Retina (tissue), 1 donor: ENCODE data around the gene IL1RAP.

Experiments used
- DNase-seq: peaks from one replicate; pipeline ENCODE4 v3.0.0-alpha.2; 2016

Gene IL1RAP

DNA sequence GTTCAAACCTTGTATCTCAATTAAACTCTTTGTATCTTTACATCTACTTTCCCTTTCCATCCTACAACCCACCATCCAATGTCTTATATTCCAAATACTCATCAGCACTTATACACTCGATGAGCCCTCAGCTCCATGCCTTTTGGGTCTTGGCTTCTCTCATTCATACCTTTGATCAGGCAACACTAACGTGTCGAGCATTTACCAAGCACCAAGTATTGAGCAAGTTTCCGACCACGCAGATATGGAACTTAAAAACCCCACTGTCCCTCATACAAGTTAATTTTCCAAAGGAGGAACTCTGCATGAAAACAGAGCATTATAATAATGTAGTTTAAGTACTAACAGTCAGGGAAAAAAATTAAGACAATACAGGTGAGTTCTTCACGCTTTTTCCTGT lies 102.8 kb downstream of the IL1RAP start:
- no peak for DNase-seq

DNA sequence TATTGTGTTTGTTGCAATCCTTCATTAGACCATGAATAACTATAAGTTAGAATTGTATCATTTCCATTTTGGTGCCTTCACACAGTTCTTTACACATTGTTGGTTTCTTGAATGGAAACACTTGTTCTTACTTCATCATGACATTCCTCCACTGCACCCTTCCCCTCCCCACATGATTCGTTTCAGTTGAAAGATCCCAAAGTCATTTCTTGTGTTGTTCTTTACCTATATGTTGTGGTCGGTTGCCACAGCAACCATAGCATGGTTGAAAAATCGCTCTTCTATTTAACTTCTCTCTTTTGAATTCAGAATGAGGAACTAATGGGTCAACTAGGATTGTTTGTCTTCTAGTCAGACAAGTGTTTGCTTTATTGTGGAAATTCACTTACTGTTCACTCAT lies 103.3 kb downstream of the IL1RAP start:
- DNase-seq: no peak

DNA sequence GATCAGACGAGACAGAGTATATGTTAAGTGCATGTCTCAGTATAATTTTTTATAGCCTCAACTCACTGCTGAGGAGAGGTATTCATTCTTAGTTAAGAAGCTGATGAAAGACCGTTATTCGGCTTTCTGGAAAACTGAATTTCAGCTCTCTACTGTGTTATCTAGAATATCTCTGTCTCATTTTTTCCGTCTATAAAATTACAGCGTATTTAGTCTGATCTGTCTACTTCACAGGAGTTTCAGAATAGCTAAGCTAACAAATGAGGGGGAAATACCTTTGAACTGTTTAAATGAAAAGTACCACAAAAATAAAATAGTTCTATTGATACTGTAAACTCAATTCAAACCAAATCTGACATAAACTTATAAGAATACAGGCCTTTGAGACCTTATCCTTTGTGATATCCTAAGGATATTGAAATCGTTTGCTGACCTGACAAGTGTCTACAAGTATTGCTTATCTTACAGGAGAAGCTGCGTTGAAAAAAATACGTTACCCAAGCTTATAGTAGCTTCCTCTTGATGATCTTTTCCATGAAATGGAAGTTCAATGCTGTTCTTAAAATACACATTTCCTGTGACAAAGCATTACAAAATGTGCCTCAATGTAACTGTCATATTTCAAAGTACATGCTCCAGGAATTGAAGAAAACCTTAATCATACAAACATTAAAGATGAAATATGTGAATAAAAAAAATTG lies 104.6 kb downstream of the IL1RAP start:
- no peak for DNase-seq

- DNase-seq: no peak
Observed at GRCh38 chr3:190619353-190619752, 105.5 kb downstream of the IL1RAP start.

GRCh38 chr3:190619761-190620160 lies 105.9 kb downstream of the IL1RAP start:
- DNase-seq: no peak

DNA sequence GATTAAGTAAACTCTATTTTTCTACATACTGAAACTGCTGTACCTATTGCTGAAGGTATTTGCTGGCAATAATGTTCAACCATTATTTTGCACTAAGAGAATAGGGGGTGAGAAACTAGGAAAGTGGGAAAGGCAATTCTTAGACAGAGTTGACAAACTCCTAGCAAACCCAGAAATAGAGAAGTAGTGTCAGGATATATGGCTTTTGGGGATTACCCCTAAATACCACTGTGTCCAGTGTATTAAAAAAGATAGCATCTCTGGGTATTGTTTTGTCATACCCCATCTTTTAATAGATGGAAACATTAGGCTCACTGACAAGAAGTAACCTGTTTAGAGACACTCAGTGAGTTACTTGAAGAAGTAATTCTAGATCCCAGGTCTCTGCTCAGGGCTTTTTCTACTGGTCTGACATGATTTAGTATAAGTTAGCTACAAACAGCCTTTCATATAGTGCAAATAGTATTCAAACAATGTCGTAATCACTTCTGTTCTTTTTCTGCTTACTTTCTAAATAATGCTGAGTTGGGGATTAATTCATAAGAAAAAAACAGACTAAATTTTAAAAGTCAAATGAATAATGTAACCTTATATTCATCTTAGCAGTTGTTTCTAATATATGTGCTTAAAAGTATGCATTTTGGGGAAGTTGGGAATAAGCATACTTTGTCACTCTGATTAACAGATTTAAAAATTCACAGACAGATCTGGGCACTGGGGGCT lies 107.2 kb downstream of the IL1RAP start:
- DNase-seq: no peak

- no peak for DNase-seq
Observed at GRCh38 chr3:190621927-190622326, 108.0 kb downstream of the IL1RAP start.

DNA sequence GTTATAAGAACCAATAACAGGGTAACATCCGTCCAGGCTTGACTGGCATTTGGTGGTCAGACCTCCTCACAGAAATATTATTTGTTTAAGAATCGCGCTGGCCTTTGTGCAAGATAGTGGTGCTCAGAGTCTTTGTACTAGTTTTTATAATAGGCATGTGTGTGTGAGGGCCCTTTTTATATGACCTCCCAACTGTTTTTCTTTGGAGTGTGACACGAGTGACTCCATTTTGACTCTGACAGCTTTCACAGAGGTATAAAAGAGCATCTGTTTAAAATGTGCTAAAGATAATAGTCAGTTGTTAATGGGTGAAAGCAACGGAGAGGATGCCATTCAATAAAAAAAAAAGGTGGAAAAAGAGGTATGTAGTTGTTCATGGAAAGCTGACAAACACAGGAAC lies 110.4 kb downstream of the IL1RAP start:
- no peak for DNase-seq

GRCh38 chr3:190626951-190627620 lies 113.2 kb downstream of the IL1RAP start:
- no peak for DNase-seq

DNA sequence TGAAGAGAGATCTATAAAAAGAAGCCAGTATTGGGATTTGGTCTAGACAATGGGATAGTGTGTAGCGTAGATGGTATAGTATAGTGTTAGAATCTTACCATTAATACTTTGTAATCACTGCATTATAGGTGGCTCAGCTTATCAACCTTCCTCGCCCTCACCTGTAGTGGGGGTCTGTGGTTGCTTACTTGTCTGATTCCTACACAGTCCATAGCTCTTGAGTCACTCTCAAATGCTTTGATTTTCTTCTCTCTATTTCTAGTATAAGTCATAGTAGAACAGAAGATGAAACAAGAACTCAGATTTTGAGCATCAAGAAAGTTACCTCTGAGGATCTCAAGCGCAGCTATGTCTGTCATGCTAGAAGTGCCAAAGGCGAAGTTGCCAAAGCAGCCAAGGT lies 115.2 kb downstream of the IL1RAP start:
- DNase-seq: no peak

DNA sequence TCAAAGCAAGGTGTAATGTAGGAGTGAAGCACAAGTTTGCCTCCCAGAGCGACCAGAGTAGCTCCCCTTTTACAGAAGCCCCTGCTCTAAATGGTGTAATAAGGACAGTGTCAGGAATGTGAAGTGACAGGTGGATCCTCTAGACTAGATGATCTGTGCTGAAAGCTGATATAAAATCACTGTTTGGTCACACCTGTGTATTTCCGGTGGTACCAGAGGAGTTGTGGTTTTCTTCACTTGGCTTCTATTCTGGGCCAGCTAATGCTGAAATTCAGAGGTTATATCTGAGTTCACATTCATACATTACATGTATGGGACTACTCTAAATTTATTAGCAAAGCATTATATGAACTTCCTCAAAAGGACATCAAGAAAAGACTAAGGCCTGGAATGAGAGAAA lies 117.4 kb downstream of the IL1RAP start:
- DNase-seq: no peak

DNA sequence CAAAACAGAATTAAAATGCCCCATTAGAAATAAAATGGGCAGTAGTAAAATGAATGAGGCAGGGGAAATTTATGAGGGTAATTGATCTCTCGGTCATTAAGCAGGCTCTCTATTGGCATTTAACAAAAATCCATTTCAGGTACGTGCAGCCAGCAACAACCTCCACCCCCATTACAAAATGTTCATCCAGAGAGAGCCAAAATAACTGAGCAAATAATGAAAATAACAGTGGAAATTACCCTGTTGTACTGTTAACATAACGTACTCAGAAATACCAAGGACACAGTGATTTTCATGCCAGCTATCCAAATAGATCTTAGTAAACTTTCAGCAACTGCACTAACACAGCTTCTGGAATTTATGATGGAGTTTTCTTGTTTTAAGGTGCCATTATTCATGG lies 127.7 kb downstream of the IL1RAP start:
- DNase-seq: no peak

DNA sequence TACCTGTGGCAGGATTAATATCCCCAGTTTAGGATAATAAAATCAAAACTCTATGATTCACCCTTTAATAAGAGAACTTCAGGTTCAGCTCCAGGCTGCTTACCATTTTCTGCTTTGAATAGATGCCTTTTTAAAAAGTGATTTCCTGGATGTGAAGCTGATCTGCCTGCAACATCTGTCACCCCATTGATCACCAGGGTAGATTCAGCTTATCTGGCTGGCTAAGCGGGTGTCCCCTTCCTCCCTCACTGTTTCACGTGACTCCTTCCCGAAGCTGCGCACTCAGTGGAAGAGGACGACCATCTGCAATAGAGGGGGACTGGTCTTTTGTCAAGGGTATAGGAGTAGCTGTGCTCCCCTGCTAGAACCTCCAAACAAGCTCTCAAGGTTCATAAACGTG lies 128.1 kb downstream of the IL1RAP start:
- DNase-seq: no peak

DNA sequence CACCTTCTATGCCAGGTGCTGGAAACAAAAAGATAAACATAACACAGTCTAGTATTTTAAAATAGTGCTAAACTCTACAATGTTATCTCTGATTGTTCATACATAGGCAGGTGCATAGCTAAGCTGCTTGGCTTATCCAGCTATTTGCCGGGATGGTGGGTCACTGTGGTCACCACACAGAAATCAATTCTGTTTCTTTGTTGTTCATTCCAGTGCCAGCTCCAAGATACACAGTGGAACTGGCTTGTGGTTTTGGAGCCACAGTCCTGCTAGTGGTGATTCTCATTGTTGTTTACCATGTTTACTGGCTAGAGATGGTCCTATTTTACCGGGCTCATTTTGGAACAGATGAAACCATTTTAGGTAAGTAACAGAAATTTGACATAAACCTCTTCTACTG lies 130.2 kb downstream of the IL1RAP start:
- DNase-seq: no peak

- no peak for DNase-seq
Observed at GRCh38 chr3:190644766-190645165, 130.9 kb downstream of the IL1RAP start.

DNA sequence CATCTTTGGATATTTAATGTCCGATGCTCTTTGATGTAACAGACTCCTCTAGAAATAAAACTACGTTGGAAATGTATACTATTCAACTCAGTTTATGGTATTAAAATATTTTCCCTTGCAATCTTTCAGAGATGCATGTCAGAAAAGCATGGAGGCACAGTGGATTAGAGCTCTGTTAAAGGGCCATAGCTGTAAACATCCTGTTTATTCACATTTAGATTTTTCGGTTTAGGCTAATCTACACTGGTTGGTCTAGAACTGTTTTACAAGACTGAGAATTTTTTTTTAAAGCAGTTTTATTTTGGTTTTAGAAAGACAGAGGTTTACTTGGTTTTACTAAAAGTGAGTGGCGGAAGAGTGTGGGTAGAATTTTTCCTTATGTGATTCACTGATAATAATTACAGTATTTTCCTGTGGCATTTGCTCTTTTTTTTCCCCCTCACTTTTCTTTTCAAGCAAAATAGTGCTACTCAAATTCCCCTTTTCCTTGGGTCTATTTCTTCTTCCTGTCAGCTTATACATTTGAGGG lies 132.1 kb downstream of the IL1RAP start:
- DNase-seq: no peak

- no peak for DNase-seq
Observed at GRCh38 chr3:190646996-190647395, 133.1 kb downstream of the IL1RAP start.

DNA sequence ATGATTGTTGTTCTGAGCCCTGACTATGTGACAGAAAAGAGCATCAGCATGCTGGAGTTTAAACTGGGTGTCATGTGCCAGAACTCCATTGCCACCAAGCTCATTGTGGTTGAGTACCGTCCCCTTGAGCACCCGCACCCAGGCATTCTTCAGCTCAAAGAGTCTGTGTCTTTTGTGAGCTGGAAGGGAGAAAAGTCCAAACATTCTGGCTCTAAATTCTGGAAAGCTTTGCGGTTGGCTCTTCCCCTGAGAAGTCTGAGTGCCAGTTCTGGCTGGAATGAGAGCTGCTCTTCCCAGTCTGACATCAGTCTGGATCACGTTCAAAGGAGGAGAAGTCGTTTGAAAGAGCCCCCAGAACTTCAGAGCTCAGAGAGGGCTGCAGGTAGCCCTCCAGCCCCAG lies 142.0 kb downstream of the IL1RAP start:
- no peak for DNase-seq

DNA sequence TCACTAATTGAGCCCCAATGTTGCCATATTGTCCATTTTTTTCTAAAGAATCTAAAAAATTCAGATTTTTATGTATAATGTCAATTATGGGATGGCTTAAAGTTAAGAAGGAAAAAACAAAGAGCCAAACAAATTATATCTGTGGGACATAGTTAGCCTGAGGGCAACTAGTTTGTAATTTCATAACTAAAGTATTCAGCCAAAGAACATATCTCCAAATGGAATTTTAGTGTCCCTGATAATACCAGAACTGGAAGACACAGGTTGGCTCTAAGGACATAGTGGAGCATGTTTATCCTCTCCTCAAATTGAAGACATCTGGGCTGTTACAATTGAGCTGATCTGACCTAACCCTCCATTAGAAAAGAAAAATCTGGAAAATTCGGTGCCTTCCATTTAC lies 144.2 kb downstream of the IL1RAP start:
- DNase-seq: no peak

- no peak for DNase-seq
Observed at GRCh38 chr3:190666821-190667220, 152.9 kb downstream of the IL1RAP start.

DNA sequence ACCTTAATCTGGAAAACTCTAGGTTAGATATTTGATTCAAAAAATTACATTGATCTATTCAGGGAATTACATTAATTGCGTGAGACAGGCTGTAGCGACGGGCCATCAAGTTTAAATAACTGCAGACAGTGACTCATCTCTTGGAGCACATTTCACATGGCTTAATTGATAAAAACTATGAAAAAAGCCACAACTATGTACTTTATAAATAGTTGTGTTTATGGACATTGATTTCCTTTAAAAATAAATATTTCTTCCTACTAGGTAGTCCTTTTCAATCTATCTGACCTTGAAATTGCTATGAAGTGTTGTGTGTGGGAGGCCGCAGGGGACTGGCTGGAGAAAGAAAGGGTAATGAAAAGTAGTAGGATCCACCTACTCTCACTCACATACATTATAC lies 157.8 kb downstream of the IL1RAP start:
- DNase-seq: no peak

DNA sequence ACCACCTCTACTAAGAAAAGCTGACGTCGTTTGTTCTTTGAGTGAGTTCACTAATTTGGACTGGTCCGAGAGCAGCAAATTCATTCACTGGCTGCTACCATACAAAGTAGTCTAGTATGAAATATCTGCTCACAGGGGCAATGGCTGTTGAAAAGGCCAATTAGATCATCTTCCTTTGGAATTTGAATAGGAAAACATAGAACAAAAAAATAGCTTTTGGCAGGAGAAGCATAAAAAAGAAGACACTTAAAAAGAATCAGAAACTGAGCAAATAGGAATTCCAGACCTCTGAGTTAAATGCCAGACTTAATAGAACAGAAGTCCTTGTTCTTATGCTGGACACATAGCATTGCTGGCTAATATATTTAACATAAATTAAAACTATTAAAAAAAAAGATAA lies 159.3 kb downstream of the IL1RAP start:
- DNase-seq: no peak

DNA sequence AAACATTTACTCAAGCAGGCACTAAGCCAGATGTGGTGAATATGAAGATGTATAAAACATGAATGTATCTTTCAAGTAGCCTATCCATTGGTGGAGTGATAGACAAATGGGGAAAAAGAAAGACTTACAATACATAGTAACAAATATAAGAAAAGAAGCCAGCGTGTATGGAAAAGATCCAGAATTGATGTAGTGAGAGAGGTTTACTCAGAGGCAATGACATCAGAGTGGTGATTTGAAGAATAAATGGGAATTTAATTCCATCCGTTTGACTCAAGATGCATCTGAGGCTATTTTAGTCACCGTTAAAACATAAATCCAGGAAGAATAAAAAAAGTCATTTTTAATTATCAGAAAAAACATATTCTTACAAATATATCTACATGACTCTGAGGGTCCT lies 162.6 kb downstream of the IL1RAP start:
- DNase-seq: no peak

DNA sequence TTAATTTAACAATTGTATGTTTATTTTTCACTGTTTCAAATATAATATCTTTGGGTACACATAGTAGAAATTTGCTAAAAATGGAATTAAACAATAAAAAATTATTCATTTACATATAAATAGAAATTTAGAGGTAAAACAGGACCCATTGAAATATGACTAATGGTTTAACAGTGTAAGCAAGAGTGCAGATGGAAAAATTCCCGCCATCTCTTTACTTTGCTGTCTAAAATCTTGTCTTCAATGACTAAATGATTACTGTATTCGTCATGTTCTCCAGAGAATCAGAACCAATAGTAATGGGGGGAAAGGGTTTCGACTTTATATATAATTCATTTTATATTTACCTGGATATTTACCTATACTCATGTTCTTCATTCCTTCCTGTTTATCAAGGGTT lies 163.1 kb downstream of the IL1RAP start:
- no peak for DNase-seq
